HPDE6-E6E7 (cell line): ENCODE results near the gene ZC3H8.

ENCODE experiments used
- DNase-seq: peaks from one replicate; pipeline ENCODE4 v3.0.0; 2011; ENCODE audit warnings: missing footprints; ENCODE audit errors: extremely low spot score

Gene ZC3H8

DNA sequence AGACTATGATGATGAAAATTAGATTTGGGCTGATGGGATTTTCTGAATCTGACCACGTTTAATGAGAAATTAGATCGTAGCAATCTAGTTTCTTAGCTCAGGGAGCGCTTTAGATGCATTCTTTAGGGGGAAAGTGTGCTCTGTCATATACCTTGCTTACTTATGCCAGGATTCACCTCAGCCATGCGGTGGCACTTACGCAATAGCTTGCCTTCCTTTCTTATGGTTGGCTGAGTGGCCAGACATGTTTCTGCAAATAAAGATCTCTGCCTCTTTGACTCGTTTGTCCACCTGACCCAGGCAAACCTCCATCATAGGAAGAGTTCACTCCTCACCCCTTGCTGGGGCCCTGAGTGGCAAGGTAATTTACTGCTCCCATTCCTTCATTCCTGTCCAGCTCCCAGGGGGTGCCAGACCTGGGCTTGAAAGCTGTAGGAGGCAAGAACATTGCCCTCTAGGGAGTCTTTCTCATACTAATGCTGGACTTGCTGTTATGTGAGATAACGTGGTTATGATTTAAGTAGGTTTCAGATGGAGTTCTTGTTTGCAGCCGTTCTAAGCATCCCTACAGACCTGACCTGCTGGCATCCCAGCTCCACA lies 59.6 kb downstream of the ZC3H8 start:
- DNase-seq, result no peak

DNA sequence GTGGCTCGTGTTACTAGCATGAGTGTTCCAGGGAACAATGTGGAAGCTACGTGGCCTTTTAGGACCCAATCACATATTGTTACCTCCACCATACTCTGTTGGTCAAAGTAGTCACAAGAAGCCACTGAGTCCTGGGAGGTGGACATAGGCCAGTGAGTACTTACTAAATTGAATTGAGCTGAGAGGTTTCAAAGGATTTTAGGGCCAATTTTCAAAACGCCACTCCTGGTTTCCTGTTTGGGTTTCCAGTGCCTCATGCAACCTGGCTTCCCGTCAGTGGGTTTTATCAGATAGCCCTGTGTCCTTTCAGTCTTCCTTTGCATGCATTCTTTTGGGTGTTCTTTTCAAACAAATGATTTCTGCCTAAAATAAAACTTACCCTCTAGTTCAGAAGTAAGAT lies 60.4 kb downstream of the ZC3H8 start:
- DNase-seq, result no peak

DNA sequence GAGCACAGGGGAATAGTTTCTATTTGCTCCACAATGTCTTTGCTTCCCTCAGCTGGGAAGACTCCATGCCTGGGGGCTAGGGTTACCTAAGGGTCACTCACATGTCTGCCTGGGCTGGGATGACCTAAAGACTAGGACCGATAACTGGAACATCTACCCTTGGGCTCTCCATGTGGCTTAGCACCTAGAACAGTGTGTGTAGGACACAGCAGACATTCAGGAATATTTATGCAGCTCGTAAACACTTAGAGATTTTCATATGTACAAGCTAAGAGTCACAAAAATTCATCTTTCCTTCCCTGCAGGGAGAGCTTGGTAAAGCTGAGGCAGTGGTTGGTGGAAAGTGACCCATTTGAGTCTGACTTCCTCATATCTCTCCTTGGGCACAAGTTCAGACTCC lies 60.8 kb downstream of the ZC3H8 start:
- no peak for DNase-seq

GRCh38 chr2:112189001-112189556 lies 65.8 kb downstream of the ZC3H8 start:
- no peak for DNase-seq

DNA sequence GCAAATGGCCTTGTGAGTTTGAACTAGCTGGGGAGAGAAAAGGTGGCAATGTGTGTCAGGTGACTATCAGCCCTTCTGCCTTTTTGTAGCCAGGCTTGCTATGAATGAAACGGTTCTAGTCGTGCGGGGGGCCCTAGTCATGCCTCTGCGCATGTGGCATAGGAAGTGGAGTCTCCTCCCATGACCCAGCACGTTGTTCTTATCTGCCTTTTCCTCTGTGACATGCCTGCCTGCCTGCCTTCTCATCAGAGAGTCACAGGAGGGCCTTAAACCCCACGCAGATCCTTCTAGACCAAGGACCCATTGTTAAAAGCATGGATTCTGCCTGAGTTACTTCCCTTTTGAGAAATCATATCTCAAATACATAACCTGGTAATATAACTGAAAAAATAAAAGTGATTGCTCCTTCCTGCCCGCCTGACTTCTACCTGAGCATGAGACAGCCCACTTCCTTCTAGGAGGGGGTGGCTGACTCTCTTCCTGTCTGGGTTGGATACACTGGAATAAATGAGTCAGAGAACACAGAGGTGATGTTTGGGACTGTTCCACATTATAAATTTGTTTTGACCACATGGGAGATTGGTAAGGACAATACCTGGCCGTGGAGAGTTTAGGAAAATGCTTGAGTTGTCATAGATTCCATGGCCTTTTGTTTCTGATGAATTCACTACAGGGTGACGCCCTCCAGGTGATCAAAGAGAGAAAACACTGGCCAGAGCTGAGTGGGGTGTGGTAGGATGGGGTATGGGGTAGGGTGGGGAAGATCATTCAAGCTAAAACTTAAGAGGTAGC lies 66.8 kb downstream of the ZC3H8 start:
- peak; percentile 63 for DNase-seq

GRCh38 chr2:112187046-112187715 lies 67.7 kb downstream of the ZC3H8 start:
- no peak for DNase-seq

- DNase-seq, result no peak
These were observed 69.7 kb downstream of the ZC3H8 start for GRCh38 chr2:112185131-112185530.

DNA sequence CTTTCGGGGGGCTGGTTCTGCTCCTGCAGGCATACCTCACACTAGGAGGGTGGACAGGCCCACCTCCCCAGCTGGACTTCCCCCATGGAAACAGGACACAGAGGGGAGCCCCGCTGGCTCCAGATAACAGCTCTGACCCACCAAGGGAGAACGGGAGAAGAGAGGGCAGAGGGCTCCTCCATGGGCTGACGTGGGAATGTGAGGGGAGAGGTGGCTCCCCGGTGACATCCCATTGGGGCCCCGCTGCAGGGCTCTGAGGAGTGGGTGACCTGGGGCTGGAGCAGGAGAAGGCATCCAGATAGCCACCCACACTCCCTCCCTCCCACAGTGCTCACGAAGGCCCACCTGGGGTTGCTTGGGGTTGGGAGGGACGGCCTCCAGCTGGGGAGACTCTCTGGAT lies 70.7 kb downstream of the ZC3H8 start:
- no peak for DNase-seq

DNA sequence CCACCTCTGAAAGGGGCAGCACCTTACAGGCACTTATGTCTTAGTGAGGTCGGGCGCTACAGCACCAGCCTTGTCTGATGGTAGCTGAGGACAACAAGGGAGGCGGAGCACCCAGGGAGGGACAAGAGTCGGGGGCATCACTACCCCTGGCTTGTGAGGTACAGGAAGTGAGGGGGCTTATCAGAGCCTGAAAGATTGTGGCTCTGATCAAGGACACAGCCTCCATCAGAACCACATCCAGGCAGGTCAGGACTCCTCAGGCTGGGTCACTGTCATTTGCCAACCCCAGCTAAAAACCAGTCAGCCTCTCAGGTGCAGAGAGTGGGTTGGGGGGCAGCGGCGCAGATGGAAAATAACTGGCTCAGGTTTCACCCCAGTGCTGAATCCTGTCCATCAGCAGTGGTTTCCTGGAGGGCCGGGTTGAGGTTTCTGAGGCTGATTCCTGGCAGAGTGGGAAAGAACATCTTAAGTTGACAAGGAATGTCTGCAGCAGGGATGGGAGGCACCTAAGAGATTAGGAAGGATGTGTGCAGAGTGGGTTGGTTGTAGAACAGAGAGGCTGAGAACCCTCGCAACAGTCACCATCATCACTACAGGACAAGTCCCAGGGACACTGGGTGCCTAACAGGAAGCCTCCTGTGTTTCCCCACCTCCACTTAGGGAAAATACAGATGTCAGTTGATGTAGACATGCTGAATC lies 71.4 kb downstream of the ZC3H8 start:
- DNase-seq, result no peak

DNA sequence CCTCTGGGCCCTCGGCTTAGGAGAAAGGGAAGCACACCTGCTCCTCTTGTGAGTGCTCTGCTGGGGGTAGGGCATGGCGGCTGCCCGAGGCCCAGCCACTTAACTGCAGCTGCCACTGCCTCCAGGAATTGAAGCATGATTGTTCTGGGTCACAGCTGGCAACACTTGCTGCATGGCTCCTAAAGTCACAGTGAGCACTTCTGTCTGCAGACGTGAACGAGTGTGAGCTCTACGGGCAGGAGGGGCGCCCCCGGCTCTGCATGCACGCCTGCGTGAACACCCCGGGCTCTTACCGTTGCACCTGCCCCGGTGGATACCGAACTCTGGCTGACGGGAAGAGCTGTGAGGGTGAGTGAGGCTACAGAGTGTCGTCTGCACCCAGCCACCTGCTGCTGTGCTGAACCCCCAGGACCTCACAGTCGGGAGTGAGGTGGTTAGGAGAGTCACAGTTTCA lies 72.2 kb downstream of the ZC3H8 start:
- no peak for DNase-seq

DNA sequence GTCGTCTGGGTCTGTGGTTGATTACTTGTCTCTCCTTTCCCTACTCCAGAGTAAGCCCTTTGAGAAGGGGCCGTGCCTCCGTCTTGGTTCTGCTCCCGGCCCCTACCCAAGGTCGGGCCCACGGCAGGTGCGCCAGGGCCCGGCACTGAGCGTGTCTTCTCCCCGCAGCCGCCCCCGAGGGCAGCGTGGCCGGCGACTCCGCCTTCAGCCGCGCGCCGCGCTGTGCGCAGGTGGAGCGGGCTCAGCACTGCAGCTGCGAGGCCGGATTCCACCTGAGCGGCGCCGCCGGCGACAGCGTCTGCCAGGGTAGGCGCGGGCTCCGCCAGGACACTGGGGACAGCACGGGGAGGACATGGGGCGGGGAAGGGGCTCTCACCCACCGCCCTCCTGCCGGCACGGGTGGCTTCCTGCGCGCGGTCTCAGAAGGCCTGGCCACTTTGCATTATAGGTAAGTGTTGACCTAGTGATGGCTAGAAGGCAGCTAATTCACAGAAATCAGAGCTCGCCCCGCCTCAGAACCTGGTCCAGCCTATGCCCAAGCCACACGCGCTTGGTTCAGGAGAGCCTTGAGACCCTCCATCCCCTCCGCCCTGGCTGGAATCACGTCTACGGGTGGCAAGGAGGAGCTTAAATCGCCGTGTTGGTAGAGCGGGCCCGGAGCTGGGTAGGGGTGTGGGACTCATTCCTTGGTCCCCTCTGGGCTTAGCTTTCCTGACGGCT lies 73.1 kb downstream of the ZC3H8 start:
- DNase-seq, result no peak

DNA sequence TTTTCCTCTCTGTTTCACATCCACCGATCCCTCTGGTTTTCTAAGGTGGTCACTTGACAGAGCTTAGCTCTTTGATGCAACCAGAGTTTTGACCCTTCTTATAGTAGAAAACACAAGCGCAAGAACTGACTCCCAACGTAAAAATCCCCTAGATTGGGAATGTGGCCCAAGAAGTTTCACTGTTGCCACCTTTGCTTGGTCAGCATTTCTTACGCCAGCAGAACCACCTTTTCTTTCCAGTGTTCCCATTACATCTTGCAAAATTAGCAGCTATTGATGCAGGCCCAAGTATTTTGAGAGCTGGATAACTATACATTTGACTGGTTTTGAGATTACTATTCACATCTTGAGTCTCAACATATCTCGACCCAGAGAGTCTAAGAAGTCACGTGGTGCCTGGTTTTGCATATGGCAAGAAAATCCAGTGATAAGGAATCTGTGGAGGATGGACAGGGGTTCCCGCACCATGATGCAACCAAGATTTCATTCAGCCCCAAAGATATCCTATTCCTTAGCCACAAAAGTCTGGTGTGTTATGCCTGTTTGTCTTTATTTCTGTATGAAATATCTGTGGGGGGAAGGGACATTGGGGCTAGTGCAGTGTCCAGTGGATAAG lies 78.8 kb downstream of the ZC3H8 start:
- no peak for DNase-seq

DNA sequence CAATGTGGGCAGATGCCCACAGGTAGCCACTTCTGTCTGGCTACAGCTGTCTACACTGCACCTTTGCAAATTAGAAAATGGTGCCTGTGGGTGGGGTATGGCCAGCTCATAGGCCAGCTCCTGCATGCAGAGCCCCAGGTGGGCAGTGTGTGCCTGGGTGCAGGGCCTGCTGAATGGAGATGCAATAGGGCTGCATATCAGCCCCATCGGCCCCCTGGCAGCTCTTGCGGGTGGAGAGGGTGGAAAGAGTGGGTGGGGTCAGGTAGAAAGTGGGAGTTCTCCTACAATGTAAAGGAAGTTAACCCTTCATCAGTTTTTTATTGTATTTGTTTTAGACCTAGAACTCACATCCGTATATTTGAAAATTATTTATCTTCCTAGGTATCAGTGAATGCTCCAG lies 79.5 kb downstream of the ZC3H8 start:
- no peak for DNase-seq

- DNase-seq, result no peak
These were observed 80.5 kb downstream of the ZC3H8 start for GRCh38 chr2:112174383-112174782.

GRCh38 chr2:112173646-112174319 lies 81.1 kb downstream of the ZC3H8 start:
- DNase-seq, result no peak

DNA sequence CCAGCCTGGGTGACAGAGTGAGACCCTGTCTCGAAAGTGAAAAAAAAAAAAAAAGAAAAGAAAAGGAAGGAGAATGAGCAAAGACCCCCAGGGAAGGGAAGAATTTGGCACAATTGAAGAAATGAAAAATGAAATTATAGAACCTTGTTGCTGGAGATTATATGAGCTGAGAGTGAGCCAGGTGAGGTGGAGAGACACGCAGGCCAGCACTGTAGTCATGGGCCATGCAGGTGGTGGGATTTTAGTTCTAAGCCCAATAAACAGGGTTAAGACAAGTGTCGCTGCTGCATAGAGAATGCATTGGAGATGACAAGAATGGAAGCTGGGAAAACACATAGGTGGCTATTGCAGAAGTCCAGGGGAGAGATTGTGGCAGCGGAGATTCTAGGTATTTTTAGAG lies 84.3 kb downstream of the ZC3H8 start:
- no peak for DNase-seq

GRCh38 chr2:112168422-112169124 lies 86.3 kb downstream of the ZC3H8 start:
- no peak for DNase-seq

DNA sequence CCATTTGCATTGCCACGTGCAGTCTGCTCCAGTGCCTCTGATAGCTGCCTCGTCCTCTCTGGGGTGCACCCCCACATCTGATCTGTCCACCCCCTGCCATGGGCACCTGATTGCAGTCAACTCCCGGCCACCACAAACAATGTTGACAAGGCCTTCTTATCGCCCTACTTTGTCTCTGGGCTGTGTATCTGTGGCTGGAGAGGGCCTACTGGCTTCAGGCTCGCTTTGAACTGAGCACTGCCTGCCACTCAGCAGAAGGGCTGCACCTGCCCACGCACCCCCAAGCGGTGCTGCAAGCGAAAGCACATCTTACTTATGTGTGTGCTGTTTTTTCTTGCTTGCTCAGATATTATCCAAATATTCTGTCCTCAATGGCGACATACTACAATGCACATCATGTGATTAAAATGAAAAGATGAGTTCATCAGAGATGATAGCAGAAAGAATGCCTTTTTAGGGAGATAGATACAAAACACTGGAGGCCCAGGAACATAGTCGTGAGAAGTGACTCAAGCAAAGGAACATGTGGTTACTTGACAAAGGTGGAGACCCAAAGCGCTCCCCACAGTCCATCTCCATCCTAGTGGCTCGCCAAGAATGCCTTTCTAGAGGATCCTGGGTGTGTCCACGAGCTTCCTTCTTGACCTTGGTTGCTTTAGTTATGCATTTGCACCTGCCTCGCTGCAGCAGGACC lies 87.9 kb downstream of the ZC3H8 start:
- DNase-seq, result no peak

DNA sequence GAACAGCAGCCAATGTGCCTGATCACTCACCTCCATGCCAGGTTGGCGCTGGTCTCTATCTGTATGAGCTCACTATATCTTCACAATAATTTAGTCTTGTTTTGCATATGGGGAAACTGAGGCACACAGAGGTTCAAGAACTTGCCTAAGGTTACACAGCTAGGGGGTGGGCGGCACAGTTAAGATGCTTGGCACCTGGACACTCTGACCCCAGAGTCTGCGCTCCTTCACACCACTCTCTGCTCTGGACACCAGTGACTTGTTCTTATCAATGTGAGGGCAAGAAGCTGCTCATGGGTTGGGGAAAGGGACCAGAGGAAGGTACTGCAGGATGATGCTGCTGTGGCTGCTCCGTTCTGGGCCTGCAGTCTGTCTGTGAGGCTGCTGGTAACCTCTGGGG lies 89.5 kb downstream of the ZC3H8 start:
- no peak for DNase-seq
